Sigmoid colon (tissue), 7 donors: ENCODE results near the gene CTIF. TPM values are rescaled to one million over a fixed set of nuclear protein-coding genes. Genes with fewer than 3 reads are reported as not detected.

Experiments used
- DNase-seq: peaks from one replicate; pipeline ENCODE4 v3.0.0-alpha.2; 2019
- H3K27ac ChIP-seq, 4 donors: fragments of 200-600 bp; sonication (generic); one replicate each; pipeline ENCODE4 v1.5.1; 2016 to 2019; ENCODE audit warnings: mild to moderate bottlenecking in 1 of 4
- H3K27me3 ChIP-seq, 3 donors: fragments of 200-600 bp; sonication (generic); one replicate each; pipeline ENCODE4 v1.5.1; 2019; ENCODE audit warnings: mild to moderate bottlenecking in 1 of 3
- H3K36me3 ChIP-seq, 4 donors: fragments of 200-600 bp; sonication (generic); one replicate each; pipeline ENCODE4 v1.5.1; 2016 to 2019
- H3K4me1 ChIP-seq, 4 donors: fragments of 200-600 bp; sonication (generic); one replicate each; pipeline ENCODE4 v1.5.1; 2017 to 2019
- H3K4me3 ChIP-seq, 4 donors: fragments of 200-600 bp; sonication (generic); one replicate each; pipeline ENCODE4 v1.5.1; 2017 to 2019; ENCODE audit warnings: mild to moderate bottlenecking in 2 of 4, moderate library complexity in 1 of 4
- H3K9me3 ChIP-seq, 4 donors: fragments of 200-600 bp in 3 of 4; sonication (generic) in 3 of 4; one replicate each; pipeline versions ENCODE4 v1.5.1 to v1.6.1; 2013 to 2019
- EP300 ChIP-seq, 4 donors: sonication (generic); formaldehyde crosslinking; IDR thresholded peaks; one replicate each; pipeline ENCODE4 v1.6.1; 2017; ENCODE audit warnings: antibody characterized with exemption in 4 of 4
- POLR2A ChIP-seq, 2 donors: fragments of 450-650 bp; IDR thresholded peaks; one replicate each; pipeline ENCODE4 v1.6.1; 2016; ENCODE audit warnings: antibody characterized with exemption in 2 of 2, mild to moderate bottlenecking in 2 of 2, moderate library complexity in 2 of 2
- POLR2AphosphoS5 ChIP-seq, 4 donors: sonication (generic); formaldehyde crosslinking; IDR thresholded peaks; one replicate each; pipeline ENCODE4 v1.6.1; 2017; ENCODE audit warnings: antibody characterized with exemption in 4 of 4
- WGBS, 2 donors: extraction: QIAGEN DNeasy Blood & Tissue Kit; methylation state at CpG; one replicate each; pipeline ENCODE4 v1.1.7; 2013; 5-methylcytosine and 5-hydroxymethylcytosine counted together
- intact Hi-C: fragments of 100-400 bp; cut with DNase I; formaldehyde crosslinking; loops from one replicate; pipeline ENCODE4 v1.15.1; 2023
- polyA plus RNA-seq, 3 donors: library from polyadenylated mRNA; stranded (reverse); fragments of 200-250 nt; gene quantifications; one replicate each; pipeline ENCODE4 v1.2.3, GENCODE V29; 2013
- total RNA-seq, 4 donors: library from RNA; depleted of rRNA; stranded (reverse); fragments of >200 nt; gene quantifications; one replicate each; pipeline ENCODE4 v1.1.0, GENCODE V29; 2016
- TF ChIP-seq, protein P1 (sequence below), 4 experiments: fragments of 450-650 bp in 3 of 4; fragments of 200-600 bp in 1 of 4; IDR thresholded peaks; one replicate each; pipeline ENCODE4 v1.5.1; 2016 to 2019; ENCODE audit warnings: antibody characterized with exemption in 4 of 4, mild to moderate bottlenecking in 3 of 4, moderate library complexity in 2 of 4
- donor health status: healthy with polysubstance abuse.
- donor health status: Bipolar disorder and iron deficiency.
- donor health status: healthy.

The CTIF gene
- total and polyA plus RNA-seq, 7 donors, result 3.6 to 65.9 (median 22.5) TPM

DNA sequence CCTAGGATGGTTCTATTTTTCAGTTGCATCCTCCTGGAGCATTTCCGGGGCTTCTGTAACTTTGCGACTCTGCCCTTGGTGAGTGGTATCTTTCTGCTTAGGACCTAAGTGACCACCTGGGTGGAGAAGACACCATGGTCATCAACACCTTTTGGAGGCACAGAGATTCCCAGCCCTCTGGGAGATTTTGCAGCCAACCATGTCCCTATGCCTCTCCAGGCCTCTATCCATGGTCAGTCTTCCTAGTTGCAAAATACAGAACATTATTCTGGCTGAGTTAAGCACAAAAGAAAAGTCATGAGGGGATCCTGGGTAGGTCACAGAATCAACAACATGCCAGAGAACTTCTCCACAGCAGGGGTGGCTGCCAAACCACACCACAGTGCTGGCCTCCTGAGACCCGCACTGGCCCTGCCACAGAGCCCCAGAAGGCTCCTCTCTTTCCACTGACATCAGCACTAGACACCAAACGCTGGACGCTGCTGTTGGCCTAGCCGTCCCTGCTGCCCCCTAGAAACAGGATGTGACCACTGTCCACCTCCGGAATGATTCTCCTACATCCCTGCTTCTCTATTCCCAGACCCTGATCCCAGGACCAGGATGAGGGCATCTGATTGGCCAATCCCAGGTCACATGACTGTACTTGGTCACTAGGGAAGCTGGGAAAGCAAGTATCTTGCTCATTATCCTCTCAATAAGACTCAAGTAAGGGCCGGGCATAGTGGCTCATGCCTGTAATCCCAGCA lies 364.2 kb downstream of the CTIF start:
- intact Hi-C loops, result no loop called here
- 91% methylated on average over 8 of the region's 8 CpGs for WGBS, 2 donors
- Histone ChIP-seq H3K4me1 (peaks cover 0 to 21% (median 18%) of the 10 kb centered on the region in 4 donors), H3K36me3 (no peaks in the 10 kb centered on the region), H3K9me3 (peaks cover 0 to 6% (median 1%) of the 10 kb centered on the region in 4 donors), H3K27ac (peak overlapping the region; percentile 56 to 81 (median 72)), H3K4me3 (no peak overlapping the region), H3K27me3 (no peaks in the 10 kb centered on the region)
- TF ChIP-seq POLR2A (IDR thresholded peaks at IDR 0.05) (no peak), POLR2AphosphoS5 (IDR thresholded peaks at IDR 0.05) (no peak), EP300 (IDR thresholded peaks at IDR 0.05) (no peak)
- TF ChIP-seq, protein P1, sequence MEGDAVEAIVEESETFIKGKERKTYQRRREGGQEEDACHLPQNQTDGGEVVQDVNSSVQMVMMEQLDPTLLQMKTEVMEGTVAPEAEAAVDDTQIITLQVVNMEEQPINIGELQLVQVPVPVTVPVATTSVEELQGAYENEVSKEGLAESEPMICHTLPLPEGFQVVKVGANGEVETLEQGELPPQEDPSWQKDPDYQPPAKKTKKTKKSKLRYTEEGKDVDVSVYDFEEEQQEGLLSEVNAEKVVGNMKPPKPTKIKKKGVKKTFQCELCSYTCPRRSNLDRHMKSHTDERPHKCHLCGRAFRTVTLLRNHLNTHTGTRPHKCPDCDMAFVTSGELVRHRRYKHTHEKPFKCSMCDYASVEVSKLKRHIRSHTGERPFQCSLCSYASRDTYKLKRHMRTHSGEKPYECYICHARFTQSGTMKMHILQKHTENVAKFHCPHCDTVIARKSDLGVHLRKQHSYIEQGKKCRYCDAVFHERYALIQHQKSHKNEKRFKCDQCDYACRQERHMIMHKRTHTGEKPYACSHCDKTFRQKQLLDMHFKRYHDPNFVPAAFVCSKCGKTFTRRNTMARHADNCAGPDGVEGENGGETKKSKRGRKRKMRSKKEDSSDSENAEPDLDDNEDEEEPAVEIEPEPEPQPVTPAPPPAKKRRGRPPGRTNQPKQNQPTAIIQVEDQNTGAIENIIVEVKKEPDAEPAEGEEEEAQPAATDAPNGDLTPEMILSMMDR (IDR thresholded peaks at IDR 0.05), result no peak
- DNase-seq, result peak; percentile 70

DNA sequence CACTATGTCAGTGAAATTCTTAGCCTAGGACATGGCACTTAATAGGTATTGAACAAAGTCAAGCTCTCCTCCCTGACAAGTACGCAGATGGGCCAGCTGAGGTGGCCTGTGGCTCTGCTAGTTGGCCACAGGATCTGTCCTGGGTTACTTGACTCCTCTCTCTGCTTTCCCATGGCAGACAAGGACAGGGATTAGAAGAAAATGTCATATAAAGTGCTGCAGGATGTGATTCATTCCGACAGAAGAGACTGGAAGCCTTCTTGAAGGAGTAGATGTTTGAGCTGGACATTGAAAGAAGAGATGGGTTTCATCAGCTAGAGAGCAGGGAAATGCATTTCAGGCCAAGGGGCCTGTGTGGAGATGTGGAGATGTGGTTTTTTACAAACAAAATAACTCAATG lies 365.3 kb downstream of the CTIF start:
- intact Hi-C loops, result no loop called here
- H3K27ac ChIP-seq, result no peak overlapping the region
- no peaks in the 10 kb centered on the region for H3K27me3 ChIP-seq
- no peaks in the 10 kb centered on the region for H3K36me3 ChIP-seq
- no peak for DNase-seq
- no peak for TF ChIP-seq POLR2AphosphoS5 (IDR thresholded peaks at IDR 0.05)
- TF ChIP-seq POLR2A (IDR thresholded peaks at IDR 0.05), result no peak
- TF ChIP-seq, protein P1 (IDR thresholded peaks at IDR 0.05), result no peak
- WGBS, 2 donors, result 94% methylated on average over 2 of the region's 2 CpGs
- peaks cover 0 to 21% (median 18%) of the 10 kb centered on the region in 4 donors for H3K4me1 ChIP-seq
- peaks cover 0 to 6% (median 1%) of the 10 kb centered on the region in 4 donors for H3K9me3 ChIP-seq
- H3K4me3 ChIP-seq, result no peak overlapping the region

DNA sequence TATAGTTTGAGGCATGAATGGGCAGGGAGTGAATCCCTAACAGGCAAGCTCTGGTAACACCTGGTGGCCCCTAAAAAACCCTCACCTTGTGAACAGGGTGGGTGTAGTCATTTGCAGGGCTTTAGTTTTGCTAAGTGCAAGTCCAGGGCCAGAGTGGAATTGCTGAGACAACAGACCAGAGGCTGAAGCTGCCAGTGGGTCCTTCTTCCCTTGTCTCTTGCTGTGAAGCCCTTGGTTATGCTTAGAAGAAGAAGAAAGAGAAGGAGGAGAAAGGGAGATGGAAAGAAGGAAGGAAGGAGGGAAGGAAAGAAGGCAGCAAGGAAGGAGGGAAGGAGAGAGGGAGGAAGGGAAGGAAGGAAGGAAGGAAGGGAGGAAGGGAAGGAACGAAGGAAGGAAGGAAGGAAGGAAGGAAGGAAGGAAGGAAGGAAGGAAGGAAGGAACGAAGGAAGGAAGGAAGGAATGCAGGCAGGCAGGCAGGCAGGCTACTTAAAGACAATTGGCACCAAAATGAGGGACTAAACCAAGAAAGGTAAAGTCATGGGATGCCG lies 366.1 kb downstream of the CTIF start:
- 81 to 87% methylated on average over 3 of the region's 3 CpGs for WGBS, 2 donors
- Histone ChIP-seq H3K4me1 (peaks cover 0 to 21% (median 18%) of the 10 kb centered on the region in 4 donors), H3K27ac (no peak overlapping the region), H3K9me3 (peaks cover 0 to 6% (median 1%) of the 10 kb centered on the region in 4 donors), H3K4me3 (no peak overlapping the region), H3K27me3 (no peaks in the 10 kb centered on the region), H3K36me3 (no peaks in the 10 kb centered on the region)
- TF ChIP-seq POLR2AphosphoS5 (IDR thresholded peaks at IDR 0.05) (no peak), EP300 (IDR thresholded peaks at IDR 0.05) (no peak), POLR2A (IDR thresholded peaks at IDR 0.05) (no peak)
- TF ChIP-seq, protein P1 (IDR thresholded peaks at IDR 0.05), result no peak
- intact Hi-C loops, result no loop called here
- peak; percentile 14 for DNase-seq

DNA sequence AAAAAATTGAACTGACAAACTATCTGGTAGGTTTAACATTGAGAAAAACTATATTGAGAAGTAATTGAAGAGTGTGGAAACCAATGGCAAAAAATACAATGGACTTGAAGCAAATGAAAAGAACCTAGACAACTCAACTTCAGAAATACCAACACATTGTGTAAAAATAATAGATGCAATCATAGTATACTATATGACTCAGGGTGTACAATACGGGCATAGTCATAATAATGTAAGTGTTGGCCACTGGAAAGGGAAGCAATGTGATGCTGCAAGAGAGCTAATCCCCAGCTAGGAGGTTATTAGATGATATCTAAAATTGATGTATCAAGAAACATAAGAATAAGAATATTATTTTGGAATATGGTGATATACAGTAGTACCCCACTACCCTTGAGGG lies 366.7 kb downstream of the CTIF start:
- Histone ChIP-seq H3K27me3 (no peaks in the 10 kb centered on the region), H3K4me1 (peaks cover 0 to 21% (median 18%) of the 10 kb centered on the region in 4 donors), H3K4me3 (no peak overlapping the region), H3K36me3 (no peaks in the 10 kb centered on the region), H3K27ac (no peak overlapping the region), H3K9me3 (peaks cover 0 to 6% (median 1%) of the 10 kb centered on the region in 4 donors)
- TF ChIP-seq POLR2AphosphoS5 (IDR thresholded peaks at IDR 0.05) (no peak), POLR2A (IDR thresholded peaks at IDR 0.05) (no peak), EP300 (IDR thresholded peaks at IDR 0.05) (no peak)
- TF ChIP-seq, protein P1 (IDR thresholded peaks at IDR 0.05), result no peak
- intact Hi-C loops, result no loop called here
- no peak for DNase-seq
- WGBS, 2 donors, result 95 to 100% methylated on average over 1 of the region's 1 CpG
